Stromal cell of bone marrow (primary cell): ENCODE data around the gene SNCAIP.
A peak's percentile ranks its signal among the peaks of the same experiment; 100 is the strongest.
"Not testable (repeated sequence)": the region's sequence is repeated elsewhere in the genome, so short reads cannot be mapped to it uniquely, and the experiment has no call there.

ENCODE experiments used
- DNase-seq: peaks from one replicate; pipeline ENCODE4 v3.0.0-alpha.2; 2012; ENCODE audit warnings: low read depth

Gene SNCAIP

DNA sequence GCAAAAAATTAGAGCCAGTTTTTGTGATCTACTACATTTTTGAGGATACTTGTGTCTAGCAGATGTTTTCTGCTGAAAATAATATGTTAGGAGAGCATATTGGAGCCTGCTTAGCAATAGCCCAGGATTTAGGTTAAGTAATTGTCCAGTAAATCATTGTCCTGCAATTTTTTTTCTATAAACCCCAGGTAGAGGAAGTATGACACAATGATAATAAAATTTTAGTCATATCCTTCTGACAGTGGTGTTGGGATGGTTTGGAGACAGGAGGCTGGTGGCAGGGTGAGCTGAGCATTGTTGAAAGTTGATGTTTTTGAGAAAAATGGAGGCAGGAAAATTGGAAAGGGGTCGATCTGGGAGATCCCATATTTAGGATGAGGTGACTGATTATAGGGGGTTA is 3.5 kb downstream of the SNCAIP start:
- DNase-seq: no peak

DNA sequence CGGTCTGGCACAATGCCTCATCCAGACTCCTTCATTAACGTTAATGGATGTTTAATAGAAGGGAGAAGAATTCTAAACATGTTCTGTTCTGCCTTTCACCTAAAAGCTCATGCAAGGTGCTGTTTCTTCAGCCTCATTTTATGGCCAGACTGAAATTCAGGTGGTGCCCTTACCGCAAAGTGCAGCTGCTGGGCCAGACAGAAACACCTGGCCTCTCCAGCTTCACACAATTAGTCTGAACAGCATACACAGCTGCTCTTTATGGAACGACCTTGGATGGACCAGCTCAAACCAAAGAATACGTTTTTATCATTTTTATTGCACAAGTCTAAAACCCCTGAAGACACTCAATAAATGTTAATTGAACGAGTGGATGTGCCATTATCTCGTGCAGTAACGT is 4.6 kb downstream of the SNCAIP start:
- DNase-seq: no peak

DNA sequence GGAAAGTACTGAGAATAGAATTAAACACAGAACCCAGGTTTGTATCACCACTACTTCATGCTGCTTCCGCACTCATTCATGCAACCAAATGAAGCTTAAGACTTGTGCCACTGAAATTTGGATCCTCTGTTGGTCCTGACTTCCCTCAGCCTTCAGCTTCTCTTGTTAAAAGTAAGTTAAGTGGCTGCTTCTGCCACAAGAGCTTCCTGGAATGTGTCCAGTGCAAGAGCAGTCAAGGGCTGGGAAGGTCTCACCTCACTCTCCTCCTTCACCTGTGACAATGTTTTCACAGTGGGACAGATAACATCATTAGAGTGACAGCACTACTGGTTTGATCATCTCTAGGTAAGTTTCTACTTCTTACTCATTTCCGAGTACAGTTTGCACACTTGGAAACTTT is 7.9 kb downstream of the SNCAIP start:
- no peak for DNase-seq

DNA sequence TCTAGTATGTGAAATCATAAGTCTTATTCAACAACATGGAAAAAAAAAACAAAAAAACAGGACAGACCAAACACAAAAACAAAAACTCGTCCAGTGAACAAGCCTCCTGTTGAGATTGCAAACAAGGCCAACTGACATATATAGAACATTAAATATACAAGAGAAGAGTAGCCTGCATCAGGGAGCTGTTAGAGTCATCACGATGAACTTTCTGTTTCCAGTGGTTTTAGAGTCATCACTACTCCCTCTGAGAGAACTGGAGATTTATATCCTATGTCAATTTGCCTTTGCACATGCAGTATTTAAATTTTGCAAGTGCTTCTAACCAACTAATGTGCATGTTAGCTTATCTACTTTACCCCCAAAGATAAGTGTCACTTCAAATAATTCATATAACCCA is 9.9 kb downstream of the SNCAIP start:
- DNase-seq: no peak

DNA sequence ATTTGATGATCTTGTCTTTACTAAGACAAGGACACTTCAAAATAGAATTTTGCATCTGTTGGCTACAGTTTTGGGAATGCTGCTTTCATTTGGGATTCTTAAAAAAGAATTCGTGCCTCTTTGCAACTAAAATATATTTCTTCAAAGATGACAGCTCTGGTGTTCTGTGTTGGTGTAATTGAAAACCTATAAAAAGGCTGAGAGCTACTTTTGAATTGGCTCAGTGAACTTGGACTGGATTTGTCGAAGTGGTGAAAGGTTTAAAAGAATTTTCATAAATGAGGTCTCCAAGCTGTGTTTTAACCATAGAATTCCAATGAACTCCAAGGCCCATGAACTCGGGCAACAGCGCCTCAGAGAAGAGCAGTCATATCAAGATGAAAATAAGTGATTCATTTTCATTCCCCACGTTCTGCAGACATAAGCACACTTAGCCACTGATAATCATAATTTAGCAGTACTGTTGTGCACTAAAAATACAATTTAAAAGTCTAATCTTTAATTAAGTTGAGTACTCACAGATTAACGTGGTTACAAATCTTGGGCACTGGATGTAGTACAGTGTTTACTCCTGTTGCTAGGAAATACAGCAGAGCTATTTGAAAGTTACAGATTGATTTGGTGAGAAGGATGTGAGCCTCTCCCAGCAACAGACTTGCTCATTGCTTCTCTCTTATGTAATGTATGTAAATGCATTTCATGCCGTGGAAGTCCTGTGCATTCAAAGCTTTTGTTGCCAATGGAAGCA is 10.9 kb downstream of the SNCAIP start:
- peak; percentile 32 for DNase-seq

DNA sequence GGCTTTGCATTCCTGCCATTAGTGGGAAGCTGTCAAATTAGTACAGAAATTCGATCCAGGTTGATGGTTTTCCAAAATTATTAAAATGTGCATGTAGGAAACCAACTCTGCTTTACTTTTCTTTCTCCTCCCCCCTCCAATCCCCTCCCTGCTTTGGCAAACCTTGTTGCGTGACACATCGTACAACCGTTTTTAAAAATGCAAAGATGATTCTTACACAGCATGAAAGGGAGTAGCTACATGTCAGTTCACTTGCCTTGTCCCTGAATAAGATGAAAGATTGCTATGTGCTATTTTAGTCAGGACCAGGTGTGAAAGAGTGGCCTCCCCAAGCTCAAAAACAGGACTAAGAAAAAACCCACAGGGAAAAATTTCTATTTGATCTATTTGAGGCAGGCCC is 11.7 kb downstream of the SNCAIP start:
- DNase-seq: no peak

DNA sequence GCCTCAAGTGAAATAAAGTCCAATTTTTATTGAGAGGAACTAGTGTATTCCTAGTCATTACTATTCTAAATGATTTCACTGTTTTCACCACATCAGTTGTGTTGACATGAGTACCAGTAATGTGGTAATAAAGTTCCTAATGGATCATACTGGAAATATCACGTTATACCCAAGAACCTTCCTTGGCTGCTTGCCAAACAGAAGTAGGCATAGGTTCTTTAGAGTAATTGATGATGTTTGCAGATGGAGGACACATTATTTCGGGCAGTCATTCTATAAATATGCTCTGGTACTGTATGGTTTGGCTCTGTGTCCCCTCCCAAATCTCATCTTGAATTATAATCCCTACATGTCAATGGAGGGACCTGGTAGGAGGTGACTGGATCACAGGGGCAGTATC is 15.1 kb downstream of the SNCAIP start:
- DNase-seq: no peak

DNA sequence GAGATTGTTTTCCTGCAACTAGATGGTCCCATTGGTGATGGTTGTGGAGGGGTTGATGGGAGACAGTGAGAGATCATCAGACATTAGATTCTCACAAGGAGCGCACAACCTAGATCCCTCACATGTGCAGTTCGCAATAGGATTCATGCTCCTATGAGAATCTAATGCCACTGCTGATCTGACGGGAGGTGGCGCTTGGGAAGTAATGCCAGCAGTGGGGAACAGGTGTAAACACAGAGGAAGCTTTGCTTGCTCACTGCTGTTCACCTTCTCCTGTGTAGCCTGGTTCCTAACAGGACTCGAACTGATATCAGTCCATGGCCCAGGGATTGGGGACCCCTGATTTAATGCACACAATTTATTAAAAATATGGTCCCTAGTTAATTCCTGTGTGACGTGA is 18.8 kb downstream of the SNCAIP start:
- no peak for DNase-seq

DNA sequence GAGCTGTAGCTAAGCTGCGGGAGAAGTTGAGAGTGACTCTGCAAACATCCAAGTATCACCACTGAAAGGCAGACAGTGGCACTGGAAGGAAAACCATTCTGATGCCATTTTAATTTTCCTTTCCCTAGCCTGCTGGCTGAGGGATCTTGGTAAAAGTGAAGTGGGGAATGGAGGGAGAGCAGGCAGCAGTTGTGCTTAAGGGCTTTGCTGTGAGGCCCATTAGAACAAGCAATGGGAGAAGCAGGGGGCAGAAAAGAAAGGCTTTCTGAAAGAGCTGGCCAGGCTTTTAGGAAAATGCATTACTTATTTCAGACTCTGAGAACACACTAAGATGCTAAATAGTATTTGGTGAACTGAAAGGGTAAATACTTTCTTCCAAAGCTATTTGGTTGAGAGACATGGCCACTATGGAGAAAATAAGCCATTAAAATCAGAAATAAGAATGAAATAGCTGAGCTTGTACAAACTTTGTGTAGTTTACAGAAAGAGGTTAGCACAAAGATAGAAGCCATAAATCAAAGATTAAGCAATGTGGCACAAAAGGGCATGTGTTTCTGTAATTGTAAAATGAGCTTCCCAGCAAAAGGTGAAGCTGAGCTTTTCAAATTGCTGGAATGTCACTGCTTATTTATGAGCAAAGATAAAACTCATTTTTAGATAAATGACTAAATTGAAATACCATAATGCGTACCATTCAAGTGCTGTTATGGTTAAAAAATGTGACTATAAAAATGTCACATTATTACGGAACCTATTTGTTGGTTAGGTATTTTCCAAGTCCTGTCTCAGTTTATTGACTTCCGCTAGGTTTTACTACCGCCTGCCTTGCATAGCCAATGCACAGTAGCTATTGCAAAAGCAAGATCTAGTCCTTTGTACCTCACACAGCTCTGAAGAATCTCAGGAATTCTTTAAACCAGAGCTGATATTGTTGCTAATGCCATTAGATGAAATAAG is 20.8 kb downstream of the SNCAIP start:
- no peak for DNase-seq

DNA sequence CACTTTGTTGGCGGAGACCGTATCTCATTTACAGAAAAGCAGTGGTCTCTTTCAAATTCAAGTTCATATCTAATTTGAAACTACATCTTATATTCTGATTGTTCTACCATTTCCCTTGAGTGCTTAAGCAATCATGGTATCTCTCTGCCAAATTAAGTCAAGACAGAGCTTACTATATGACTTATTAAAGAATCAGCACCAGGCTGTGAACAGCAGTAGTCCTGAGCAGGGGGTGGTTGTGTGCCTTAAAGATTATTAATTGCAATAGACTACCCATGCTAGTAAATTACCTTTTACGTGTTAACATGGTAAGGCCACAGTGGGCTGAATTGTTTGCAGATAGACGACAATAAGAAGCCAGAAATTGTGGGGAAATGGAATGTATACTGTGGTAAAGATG is 21.5 kb downstream of the SNCAIP start:
- no peak for DNase-seq

DNA sequence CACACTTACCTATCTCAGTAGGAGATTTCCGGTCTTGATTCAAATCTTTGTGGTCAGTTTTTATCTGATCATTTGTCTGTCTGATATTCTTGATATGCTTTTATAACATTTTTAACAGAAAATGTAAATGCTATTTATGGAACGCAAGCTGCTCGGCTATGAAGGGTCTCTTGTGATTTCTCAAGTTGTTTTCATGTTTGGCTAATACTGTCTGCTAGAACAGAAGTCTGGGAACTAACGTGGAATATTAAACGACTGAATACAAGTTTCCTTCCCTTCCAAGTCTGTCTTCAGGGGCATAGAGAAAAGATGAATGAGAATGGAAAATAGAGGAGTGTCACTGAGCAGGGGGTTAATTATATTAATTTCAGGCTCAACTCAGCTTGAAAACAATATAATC is 27.6 kb downstream of the SNCAIP start:
- no peak for DNase-seq

DNA sequence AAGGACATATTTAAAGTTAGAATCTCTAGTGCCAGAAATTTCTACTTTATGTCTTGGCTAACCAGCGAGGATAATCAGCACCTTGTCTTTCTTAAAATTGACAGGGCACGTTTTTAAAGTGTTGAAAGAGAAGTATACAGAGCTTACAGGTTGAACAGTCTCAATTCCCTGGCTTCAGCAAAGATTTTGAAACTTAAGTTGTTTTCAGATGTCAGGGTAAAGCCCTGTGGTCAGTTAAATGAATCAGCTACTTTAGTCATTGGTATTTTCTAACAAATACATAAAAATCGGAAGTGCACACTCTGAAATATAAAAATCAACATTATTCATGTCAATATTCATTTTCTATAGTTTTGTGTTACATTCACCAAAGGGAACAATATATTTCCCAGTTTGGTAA is 29.1 kb downstream of the SNCAIP start:
- DNase-seq: no peak

DNA sequence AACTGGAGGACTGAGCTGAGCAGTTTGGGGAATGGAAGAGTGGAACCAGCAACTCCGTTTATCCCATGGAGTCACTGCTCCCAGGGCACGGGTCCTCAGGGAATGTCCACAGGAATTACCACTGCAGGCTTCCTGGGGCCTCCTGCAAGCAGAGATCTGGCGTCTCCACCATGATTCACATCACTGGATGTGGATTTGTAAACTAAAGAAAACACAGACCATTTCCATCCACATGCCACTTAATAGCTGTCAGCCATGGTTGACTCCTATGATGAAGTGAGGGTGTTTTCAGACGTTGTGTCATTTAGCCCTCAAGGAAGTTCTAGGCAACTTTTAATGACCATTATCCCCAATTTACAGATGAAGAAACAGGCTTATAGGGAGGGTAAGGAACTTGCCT is 30.2 kb downstream of the SNCAIP start:
- DNase-seq: no peak

DNA sequence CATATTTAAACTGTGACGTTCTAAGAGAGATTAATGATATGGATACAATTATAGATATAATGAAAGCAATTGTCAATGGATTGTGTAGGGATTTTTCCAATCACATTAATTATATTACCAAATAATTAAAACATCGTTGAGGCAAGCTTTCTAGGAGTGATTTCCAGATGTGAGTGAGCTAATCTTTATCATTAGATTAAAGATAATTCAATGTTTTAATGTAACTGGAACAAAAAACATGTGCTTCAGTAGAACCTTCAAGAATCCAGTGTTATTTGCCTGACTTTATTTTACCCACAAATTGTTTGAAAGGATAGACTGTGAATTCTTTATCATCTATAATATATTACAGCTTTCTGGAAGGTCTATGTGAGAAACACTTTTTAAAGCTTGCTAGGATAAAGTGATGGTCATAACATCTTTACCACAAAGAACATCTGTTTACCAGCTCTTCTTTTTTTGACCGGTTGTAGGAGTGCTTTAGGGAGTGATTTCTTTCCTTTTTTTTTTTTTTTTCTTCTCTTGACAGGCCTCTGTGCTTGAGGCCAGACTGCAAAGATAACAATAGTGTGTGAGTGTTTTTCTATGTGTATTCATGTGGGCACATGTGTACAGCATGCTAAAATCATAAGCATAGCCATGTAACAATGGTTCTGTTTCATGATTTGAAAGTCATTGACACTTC is 35.0 kb downstream of the SNCAIP start:
- no peak for DNase-seq

DNA sequence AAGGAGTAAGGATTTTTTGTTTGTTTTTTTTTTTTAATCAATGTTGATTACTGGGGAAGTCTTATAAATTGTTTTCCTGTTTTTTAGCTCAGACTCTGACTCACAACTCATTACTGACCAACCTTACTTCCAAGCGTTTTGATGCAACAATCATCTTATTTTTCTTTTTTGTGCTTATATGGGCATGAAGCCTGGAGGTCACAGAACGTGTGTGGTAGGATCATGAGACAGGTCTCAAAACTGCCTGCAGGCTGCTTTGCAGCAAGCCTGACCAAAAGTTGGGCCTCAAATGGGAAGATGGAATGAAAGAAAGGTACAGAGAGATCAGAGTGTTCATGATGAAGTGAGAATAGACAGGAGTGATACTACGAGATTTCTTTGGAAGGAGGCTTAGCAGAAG is 38.5 kb downstream of the SNCAIP start:
- no peak for DNase-seq

DNA sequence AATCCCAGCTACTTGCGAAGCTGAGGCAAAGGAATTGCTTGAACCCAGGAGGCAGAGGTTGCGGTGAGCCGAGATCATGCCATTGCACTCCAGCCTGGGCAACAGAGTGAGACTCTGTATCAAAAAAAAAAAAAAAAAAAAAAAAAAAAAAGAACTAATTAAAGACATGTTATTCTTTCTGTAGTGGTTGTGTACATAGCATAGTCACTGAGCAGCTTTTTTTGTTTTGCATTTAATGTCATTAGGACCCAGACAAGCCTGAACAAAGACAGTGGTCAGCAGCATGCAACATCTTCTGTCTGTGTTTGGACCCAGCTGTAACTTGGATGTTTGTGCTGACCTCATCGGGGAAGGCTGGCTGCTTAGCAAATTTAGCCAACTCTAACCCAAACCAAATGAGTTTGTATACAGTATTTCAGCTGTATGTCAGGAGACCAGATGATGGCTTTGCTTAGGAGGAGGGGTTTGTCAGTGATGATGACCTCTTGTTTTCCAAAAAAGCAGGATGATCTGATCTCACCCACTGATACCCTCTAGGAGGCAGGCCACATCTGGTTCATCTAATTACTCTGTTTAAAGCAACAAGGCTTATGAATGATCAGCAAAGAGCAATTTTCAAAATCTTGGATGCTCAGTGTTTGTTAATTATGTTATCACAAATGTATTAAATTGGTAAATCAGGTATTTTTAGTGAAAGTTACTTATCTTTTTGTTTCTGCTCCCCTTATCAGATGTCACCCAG is 39.5 kb downstream of the SNCAIP start:
- DNase-seq: no peak

DNA sequence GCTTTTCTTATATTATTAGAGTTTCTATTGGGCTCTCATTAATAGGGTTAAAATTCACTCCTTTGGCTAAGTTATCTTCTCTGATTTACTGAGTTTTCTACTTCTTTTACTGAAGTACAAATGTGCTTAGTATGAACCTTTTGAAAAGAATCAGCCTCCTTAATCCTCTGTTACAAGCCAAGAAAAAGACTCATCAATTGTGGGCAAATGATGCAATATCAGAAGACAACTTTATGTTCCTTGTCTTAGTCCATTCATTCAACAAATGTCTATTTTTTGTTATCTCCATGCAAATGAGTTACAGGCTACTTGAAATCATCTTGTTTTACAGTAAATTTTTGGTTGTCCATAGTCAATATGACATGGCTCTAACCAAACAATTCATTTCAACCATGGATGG is 40.3 kb downstream of the SNCAIP start:
- DNase-seq: no peak

DNA sequence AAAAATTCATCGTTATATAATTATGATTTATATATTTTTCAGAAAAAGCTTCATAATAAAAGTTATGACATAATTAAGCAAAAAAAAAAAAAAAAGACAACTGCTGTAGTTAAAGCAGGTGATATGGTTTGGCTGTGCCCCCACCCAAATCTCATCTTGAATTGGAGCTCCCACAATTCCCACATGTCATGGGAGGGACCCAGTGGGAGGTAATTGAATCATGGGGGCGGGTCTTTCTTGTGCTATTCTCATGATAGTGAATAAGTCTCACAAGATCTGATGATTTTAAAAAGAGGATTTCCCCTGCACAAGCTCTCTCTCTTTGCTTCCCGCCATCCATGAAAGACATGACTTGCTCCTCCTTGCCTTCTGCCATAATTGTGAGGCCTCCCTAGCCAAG is 41.3 kb downstream of the SNCAIP start:
- DNase-seq: not testable (repeated sequence)

DNA sequence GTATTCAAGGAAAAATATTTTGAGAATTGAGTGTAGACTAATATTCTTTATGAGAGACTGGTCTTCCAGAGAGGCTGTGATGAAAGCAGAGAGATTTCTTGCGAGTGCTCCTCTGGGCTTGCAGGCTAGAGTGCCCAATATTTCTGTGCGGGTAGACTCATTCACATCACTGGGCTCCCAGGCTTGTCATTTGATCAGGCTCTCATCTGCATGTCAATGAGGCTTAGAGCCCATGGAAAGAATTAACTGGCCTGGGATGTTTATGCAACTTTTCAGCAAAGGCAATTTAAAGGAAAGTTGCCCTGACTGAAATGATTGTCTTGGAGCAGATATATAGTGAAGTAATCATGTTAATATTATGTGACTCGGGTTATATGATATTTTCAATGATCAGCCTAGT is 42.3 kb downstream of the SNCAIP start:
- no peak for DNase-seq

DNA sequence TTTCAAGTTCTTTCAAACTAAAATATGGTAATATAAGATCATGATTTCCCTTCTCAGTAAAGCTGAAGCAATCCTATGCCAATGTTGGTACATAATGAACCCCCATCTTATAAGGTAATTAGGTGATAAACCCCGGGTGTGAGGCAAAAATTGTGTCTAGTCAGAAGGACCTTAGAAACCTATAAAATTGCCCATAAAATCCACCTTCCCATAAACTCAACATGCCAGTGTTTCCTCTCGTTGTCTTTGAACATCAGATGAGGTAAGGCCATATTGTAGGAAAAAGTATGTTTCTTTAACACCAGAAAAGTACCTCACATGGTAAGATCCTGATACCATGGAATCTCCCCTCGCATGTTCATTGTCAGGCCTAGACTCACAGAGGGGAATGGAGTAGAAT is 43.3 kb downstream of the SNCAIP start:
- DNase-seq: no peak

DNA sequence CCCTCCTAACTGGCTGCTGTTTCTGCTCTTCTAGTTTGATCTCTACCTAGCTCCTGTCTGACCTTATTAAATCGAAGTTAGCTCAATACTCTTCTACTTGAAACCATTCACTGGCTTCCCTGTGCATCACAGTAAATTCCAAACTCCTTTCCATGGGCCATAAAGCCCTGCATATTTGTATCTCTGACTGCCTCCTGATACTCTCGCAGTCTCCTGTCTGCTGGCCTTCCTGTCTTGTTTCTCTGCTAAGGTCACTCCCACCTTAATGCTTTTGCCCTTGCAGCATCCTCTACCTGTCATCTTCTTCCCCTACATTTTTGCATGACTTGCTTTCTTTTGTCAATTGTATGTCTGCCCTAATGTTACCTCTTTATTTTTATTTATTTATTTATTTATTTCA is 44.8 kb downstream of the SNCAIP start:
- no peak for DNase-seq

DNA sequence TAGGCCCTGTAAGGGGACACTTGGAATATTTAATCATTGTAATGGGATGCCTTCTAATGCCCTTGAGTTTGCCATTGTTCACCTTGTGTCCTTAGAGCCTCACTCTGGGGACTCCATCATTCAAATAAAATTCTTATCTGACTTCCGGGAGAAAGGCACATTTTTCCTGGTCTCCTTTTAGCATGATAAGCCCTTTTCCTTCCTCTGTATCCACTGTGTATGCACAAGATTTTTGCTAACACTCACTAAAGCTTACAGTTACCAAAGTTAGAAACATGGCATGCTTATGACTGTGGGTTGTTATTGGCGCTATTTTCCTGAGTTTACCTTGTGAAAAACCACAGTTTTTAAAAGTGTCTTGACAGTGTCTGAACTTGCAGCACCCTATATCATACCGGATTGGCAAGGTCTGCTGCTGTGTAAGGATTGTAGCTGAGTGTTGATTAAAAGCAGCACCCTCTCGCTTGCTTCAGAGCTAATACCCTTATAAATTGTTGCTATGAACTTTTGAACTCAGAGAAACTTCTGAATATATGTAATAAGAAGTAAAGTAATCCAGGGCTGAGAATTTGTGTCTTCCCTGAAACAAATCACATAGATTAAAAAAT is 46.4 kb downstream of the SNCAIP start:
- DNase-seq: no peak
